AG10803 (cell line): ENCODE results near the gene SIMC1.

ENCODE experiments used
- DNase-seq: peaks from one replicate; pipeline ENCODE4 v3.0.0; 2010; ENCODE audit warnings: low read depth
- H3K4me3 ChIP-seq: 2 replicates; pipeline ENCODE4 v1.5.1; 2011; ENCODE audit warnings: mild to moderate bottlenecking, low read length, control low read depth
- CTCF ChIP-seq: conservative IDR thresholded peaks from 2 replicates; pipeline ENCODE4 v1.5.1; 2011; ENCODE audit warnings: mild to moderate bottlenecking, low read length, control low read depth, inconsistent platforms

The SIMC1 gene

GRCh38 chr5:176389135-176390123 lies 151.2 kb downstream of the SIMC1 start:
- no peak for DNase-seq
- H3K4me3 ChIP-seq: peak overlapping the region; percentile 97
- no peak for TF ChIP-seq CTCF

- no peak overlapping the region for H3K4me3 ChIP-seq
- DNase-seq: no peak
- TF ChIP-seq CTCF: no peak
Measured at GRCh38 chr5:176391479-176391878, 153.3 kb downstream of the SIMC1 start.

- H3K4me3 ChIP-seq: no peak overlapping the region
- no peak for TF ChIP-seq CTCF
- no peak for DNase-seq
Measured at GRCh38 chr5:176391999-176392398, 153.8 kb downstream of the SIMC1 start.

- DNase-seq: no peak
- TF ChIP-seq CTCF: no peak
- no peak overlapping the region for H3K4me3 ChIP-seq
Measured at GRCh38 chr5:176392526-176392925, 154.3 kb downstream of the SIMC1 start.

- no peak for TF ChIP-seq CTCF
- DNase-seq: no peak
- no peak overlapping the region for H3K4me3 ChIP-seq
Measured at GRCh38 chr5:176394096-176394495, 155.9 kb downstream of the SIMC1 start.

- TF ChIP-seq CTCF: no peak
- DNase-seq: no peak
- H3K4me3 ChIP-seq: no peak overlapping the region
Measured at GRCh38 chr5:176394881-176395675, 156.9 kb downstream of the SIMC1 start.
